Stomach smooth muscle (tissue), 2 donors: Measurements from ENCODE around the gene ADGRL3.

Source experiments
- H3K27ac ChIP-seq: one replicate; pipeline ENCODE4 v1.7.0; 2013; ENCODE audit warnings: mild to moderate bottlenecking, low read length, inconsistent platforms
- H3K27me3 ChIP-seq, 2 donors: one replicate each; pipeline ENCODE4 v1.7.0; 2013; ENCODE audit warnings: low read length in 2 of 2; ENCODE audit not compliant: insufficient read depth in 2 of 2, control insufficient read depth in 1 of 2
- H3K36me3 ChIP-seq, 2 donors: one replicate each; pipeline ENCODE4 v1.7.0; 2013; ENCODE audit warnings: low read length in 2 of 2; ENCODE audit not compliant: control insufficient read depth in 2 of 2, insufficient read depth in 2 of 2
- H3K4me1 ChIP-seq: one replicate; pipeline ENCODE4 v1.7.0; 2013; ENCODE audit warnings: low read length; ENCODE audit not compliant: control insufficient read depth, insufficient read depth
- H3K4me3 ChIP-seq, 2 donors: one replicate each; pipeline ENCODE4 v1.7.0; 2013; ENCODE audit warnings: low read length in 2 of 2
- H3K9ac ChIP-seq, 2 donors: one replicate each; pipeline ENCODE4 v1.7.0; 2013; ENCODE audit warnings: low read length in 2 of 2, mild to moderate bottlenecking in 1 of 2
- H3K9me3 ChIP-seq, 2 donors: one replicate each; pipeline ENCODE4 v1.7.0; 2013; ENCODE audit warnings: low read length in 2 of 2; ENCODE audit not compliant: control insufficient read depth in 2 of 2
- donor health status: healthy.
- donor health status: Pancreatic carcinoma.

ADGRL3 gene

GRCh38 chr4:61571761-61572559 lies 371.8 kb downstream of the ADGRL3 start:
- Histone ChIP-seq H3K27me3 (no peaks in the 10 kb centered on the region), H3K9ac (no peak overlapping the region), H3K4me1 (no peaks in the 10 kb centered on the region), H3K36me3 (no peaks in the 10 kb centered on the region), H3K4me3 (no peak overlapping the region), H3K9me3 (no peaks in the 10 kb centered on the region), H3K27ac (no peak overlapping the region)

GRCh38 chr4:61575796-61576195 lies 375.7 kb downstream of the ADGRL3 start:
- Histone ChIP-seq H3K4me1 (no peaks in the 10 kb centered on the region), H3K27ac (no peak overlapping the region), H3K36me3 (no peaks in the 10 kb centered on the region), H3K27me3 (no peaks in the 10 kb centered on the region), H3K9ac (no peak overlapping the region), H3K4me3 (no peak overlapping the region), H3K9me3 (no peaks in the 10 kb centered on the region)

GRCh38 chr4:61579786-61580185 lies 379.7 kb downstream of the ADGRL3 start:
- no peaks in the 10 kb centered on the region for H3K27me3 ChIP-seq
- no peaks in the 10 kb centered on the region for H3K36me3 ChIP-seq
- no peaks in the 10 kb centered on the region for H3K9me3 ChIP-seq
- no peak overlapping the region for H3K4me3 ChIP-seq
- H3K4me1 ChIP-seq: no peaks in the 10 kb centered on the region
- H3K9ac ChIP-seq: no peak overlapping the region
- H3K27ac ChIP-seq: no peak overlapping the region

GRCh38 chr4:61580721-61581377 lies 380.7 kb downstream of the ADGRL3 start:
- no peaks in the 10 kb centered on the region for H3K36me3 ChIP-seq
- H3K4me1 ChIP-seq: no peaks in the 10 kb centered on the region
- H3K9me3 ChIP-seq: no peaks in the 10 kb centered on the region
- H3K4me3 ChIP-seq: no peak overlapping the region
- H3K9ac ChIP-seq: no peak overlapping the region
- no peak overlapping the region for H3K27ac ChIP-seq
- H3K27me3 ChIP-seq: no peaks in the 10 kb centered on the region

GRCh38 chr4:61583696-61584095 lies 383.6 kb downstream of the ADGRL3 start:
- no peak overlapping the region for H3K4me3 ChIP-seq
- H3K4me1 ChIP-seq: no peaks in the 10 kb centered on the region
- no peak overlapping the region for H3K9ac ChIP-seq
- no peak overlapping the region for H3K27ac ChIP-seq
- H3K27me3 ChIP-seq: no peaks in the 10 kb centered on the region
- no peaks in the 10 kb centered on the region for H3K36me3 ChIP-seq
- no peaks in the 10 kb centered on the region for H3K9me3 ChIP-seq

GRCh38 chr4:61588621-61589402 lies 388.7 kb downstream of the ADGRL3 start:
- H3K27me3 ChIP-seq: no peaks in the 10 kb centered on the region
- no peaks in the 10 kb centered on the region for H3K4me1 ChIP-seq
- no peaks in the 10 kb centered on the region for H3K36me3 ChIP-seq
- H3K4me3 ChIP-seq: no peak overlapping the region
- H3K9ac ChIP-seq: no peak overlapping the region
- no peaks in the 10 kb centered on the region for H3K9me3 ChIP-seq
- no peak overlapping the region for H3K27ac ChIP-seq

- H3K9ac ChIP-seq: no peak overlapping the region
- H3K27ac ChIP-seq: no peak overlapping the region
- H3K27me3 ChIP-seq: no peaks in the 10 kb centered on the region
- no peak overlapping the region for H3K4me3 ChIP-seq
- no peaks in the 10 kb centered on the region for H3K36me3 ChIP-seq
- peaks cover 0 to 3% of the 10 kb centered on the region in 2 donors for H3K9me3 ChIP-seq
- H3K4me1 ChIP-seq: peaks cover 3% of the 10 kb centered on the region
Measured at GRCh38 chr4:61590881-61591280, 390.8 kb downstream of the ADGRL3 start.

GRCh38 chr4:61596606-61597340 lies 396.6 kb downstream of the ADGRL3 start:
- Histone ChIP-seq H3K27ac (no peak overlapping the region), H3K27me3 (no peaks in the 10 kb centered on the region), H3K9ac (no peak overlapping the region), H3K36me3 (no peaks in the 10 kb centered on the region), H3K9me3 (peaks cover 0 to 3% of the 10 kb centered on the region in 2 donors), H3K4me3 (no peak overlapping the region), H3K4me1 (peaks cover 3% of the 10 kb centered on the region)

- Histone ChIP-seq H3K9me3 (no peaks in the 10 kb centered on the region), H3K36me3 (no peaks in the 10 kb centered on the region), H3K4me1 (no peaks in the 10 kb centered on the region), H3K4me3 (no peak overlapping the region), H3K27ac (no peak overlapping the region), H3K9ac (no peak overlapping the region), H3K27me3 (no peaks in the 10 kb centered on the region)
Measured at GRCh38 chr4:61603086-61603485, 403.0 kb downstream of the ADGRL3 start.

GRCh38 chr4:61604054-61604453 lies 403.9 kb downstream of the ADGRL3 start:
- Histone ChIP-seq H3K4me1 (no peaks in the 10 kb centered on the region), H3K27ac (no peak overlapping the region), H3K4me3 (no peak overlapping the region), H3K27me3 (no peaks in the 10 kb centered on the region), H3K9me3 (no peaks in the 10 kb centered on the region), H3K36me3 (no peaks in the 10 kb centered on the region), H3K9ac (no peak overlapping the region)
